NCI-H2081 (cell line): ENCODE results near the gene CMKLR1.

Source experiments
- DNase-seq, 2 experiments: peaks; one replicate each; lab custom pipeline; 2025; lab: John Stamatoyannopoulos, UW

CMKLR1 gene

GRCh38 chr12:108335349-108336119 is 3.6 kb downstream of the CMKLR1 start:
- no peak for DNase-seq

- DNase-seq = peak in 1 of 2 experiments; percentile 7
These were observed 5.0 kb downstream of the CMKLR1 start for GRCh38 chr12:108333898-108334699.

- no peak for DNase-seq
These were observed 6.2 kb downstream of the CMKLR1 start for GRCh38 chr12:108332791-108333382.

- no peak for DNase-seq
These were observed 10.7 kb downstream of the CMKLR1 start for GRCh38 chr12:108328420-108328819.

- no peak for DNase-seq
These were observed 11.3 kb downstream of the CMKLR1 start for GRCh38 chr12:108327621-108328344.

GRCh38 chr12:108326254-108326750 is 12.8 kb downstream of the CMKLR1 start:
- no peak for DNase-seq

- DNase-seq = no peak
These were observed 13.6 kb downstream of the CMKLR1 start for GRCh38 chr12:108325549-108325948.

GRCh38 chr12:108325018-108325358 is 14.1 kb downstream of the CMKLR1 start:
- DNase-seq = no peak

GRCh38 chr12:108324351-108325017 is 14.6 kb downstream of the CMKLR1 start:
- DNase-seq = no peak

- DNase-seq = no peak
These were observed 15.5 kb downstream of the CMKLR1 start for GRCh38 chr12:108323581-108323980.

GRCh38 chr12:108322998-108323397 is 16.1 kb downstream of the CMKLR1 start:
- no peak for DNase-seq

- no peak for DNase-seq
These were observed 17.4 kb downstream of the CMKLR1 start for GRCh38 chr12:108321688-108322087.

- no peak for DNase-seq
These were observed 18.4 kb downstream of the CMKLR1 start for GRCh38 chr12:108320507-108321293.

GRCh38 chr12:108319277-108320234 is 19.6 kb downstream of the CMKLR1 start:
- no peak for DNase-seq

GRCh38 chr12:108318472-108319275 is 20.4 kb downstream of the CMKLR1 start:
- DNase-seq = no peak

- no peak for DNase-seq
These were observed 21.5 kb downstream of the CMKLR1 start for GRCh38 chr12:108317308-108318234.
